OCI-LY3 (cell line): ENCODE results near the gene CSF2RB.

Experiments used
- CTCF ChIP-seq: fragments of 200-600, 300-600 bp; sonication (generic); IDR thresholded peaks from 2 replicates; pipeline ENCODE4 v1.5.1; 2014; ENCODE audit warnings: antibody characterized with exemption, low read length, low read depth
- EZH2phosphoT487 ChIP-seq: fragments of 200-600 bp; shearing (Covaris generic); IDR thresholded peaks from 2 replicates; pipeline ENCODE4 v1.6.1; 2018; ENCODE audit warnings: antibody characterized with exemption, mixed run types, low read depth

GRCh38 chr22:36910461-36910860 is 3.0 kb upstream of the CSF2RB start:
- TF ChIP-seq CTCF (no peak), EZH2phosphoT487 (no peak)
